ENCODE data around the gene ELP5.
"Not testable (repeated sequence)": the region's sequence is repeated elsewhere in the genome, so short reads cannot be mapped to it uniquely, and the experiment has no call there.

Gene ELP5

DNA sequence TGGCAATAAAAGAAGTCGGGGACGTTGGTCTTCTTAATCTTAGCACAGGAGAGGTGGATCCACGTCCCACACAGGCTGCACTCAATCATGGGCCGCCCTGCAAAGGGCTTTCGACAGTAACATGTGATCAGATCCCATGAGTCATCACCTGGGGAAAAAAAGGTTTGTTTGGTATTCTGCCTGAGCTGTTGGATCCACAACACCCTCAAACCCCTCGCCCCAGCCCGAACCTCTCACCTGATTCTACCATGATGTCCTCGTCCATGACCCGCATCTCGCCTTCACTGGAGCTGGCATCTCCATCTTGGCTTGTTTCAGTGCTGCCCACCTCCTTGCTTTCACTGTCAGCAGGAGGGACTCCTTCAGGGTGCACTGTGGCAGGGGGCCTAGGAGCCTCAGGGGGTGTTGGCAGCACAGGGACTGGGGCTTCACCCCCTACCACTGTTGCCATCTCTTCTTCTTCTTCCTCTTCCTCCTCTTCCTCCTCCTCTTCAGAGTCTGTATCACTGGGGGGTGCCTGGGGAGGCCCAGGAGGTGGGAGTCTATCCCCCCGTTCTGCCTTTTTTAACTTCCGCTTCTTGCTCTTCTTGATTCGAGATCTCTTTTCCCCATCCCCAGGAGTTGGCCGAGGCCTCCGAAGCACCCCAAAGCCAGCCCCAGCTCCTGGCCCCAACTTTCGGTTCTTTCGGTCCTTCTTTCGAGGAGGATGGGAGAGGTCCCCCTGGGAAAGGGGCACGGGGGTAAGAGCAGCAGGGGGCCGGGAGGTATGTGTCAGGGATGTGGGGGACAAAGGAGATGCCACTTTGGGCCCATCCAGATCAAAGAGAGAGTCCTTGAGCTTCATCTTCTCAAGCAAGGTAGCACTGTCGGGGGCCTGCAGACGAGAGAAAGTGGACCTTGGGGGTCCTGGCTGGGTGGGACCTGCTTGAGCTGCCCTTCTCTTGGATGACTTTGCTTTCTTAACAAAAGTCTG, 16.0 kb upstream of the ELP5 start:
- in situ Hi-C loops (cut with MboI; ENCODE audit: low sequenced_read_pairs): no loop called here

DNA sequence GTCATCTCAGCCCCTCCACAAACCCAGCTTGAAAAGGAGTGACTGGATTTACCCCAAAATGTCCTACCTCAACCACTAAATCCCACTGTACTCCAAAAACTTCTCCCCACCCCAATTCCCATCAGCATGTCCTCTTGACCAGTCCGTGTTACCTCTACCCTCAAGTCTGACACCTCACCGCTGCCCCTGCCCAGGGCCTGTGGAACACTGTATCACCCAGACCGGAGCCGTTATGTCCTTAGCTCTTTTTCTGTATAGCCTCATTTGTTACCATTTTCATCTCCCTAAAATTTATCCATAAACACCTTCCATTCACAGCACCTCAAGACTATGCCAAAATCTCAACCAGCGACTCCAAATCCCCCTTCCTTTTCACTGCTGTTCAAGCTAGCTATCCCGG, 15.2 kb upstream of the ELP5 start:
- in situ Hi-C loops (cut with MboI; ENCODE audit: low sequenced_read_pairs): no loop called here

DNA sequence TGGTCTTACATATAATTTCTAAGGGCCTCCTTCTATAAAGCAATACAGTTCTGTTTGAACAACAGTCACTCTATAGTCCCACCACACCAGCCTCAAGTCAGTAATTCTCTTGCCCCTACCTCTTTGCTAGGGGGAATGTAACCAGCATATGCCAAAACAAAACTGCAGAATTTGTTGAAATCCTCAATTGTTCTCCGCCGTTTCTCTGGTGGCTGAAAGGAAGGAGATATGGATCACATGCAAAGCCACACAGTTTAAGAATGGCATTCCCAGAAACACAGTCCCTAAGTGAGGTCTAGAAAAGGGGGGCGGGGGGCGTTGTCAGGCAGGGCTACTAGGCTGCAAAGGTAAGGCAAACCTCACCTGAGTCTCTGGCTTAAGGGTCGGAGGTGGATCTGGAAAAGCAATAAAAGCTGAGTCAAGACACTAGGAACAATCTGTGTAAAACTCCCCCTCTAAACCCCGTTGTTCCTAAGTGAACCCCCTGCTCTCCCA, 14.7 kb upstream of the ELP5 start:
- in situ Hi-C loops (cut with MboI; ENCODE audit: low sequenced_read_pairs): no loop called here

DNA sequence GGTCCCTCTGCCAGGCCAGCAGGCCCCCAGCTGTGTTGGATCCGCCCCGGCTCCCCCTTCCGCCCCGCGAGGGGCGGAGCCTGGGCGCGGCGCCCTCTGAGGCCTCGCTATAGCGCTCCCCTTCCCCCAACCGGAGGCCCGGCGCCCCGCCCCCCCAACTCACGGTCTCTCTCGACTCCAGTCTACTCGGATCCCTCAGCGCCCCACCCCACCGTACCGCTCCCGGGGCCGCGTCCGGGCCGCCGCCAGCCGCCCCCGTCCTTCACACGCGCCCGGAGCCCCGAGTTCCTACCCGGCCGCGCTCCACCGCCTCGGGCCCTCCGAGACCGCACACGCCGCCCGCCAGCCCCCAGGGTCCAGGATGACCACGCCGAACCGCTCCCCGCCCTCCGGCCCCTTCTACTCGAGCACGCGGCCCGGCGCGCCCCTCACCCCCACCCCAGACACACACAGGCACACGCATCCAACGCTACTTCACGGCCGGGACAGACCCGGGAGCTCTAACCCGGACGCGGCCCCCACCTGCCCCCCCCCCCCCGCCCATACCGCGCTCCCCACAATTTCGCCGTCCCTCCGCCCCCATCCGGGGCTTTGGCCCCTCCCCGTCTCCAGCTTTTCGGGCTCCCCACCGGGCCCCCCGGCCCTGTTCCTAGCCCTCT, 14.1 kb upstream of the ELP5 start:
- in situ Hi-C loops (cut with MboI; ENCODE audit: low sequenced_read_pairs): no loop called here

DNA sequence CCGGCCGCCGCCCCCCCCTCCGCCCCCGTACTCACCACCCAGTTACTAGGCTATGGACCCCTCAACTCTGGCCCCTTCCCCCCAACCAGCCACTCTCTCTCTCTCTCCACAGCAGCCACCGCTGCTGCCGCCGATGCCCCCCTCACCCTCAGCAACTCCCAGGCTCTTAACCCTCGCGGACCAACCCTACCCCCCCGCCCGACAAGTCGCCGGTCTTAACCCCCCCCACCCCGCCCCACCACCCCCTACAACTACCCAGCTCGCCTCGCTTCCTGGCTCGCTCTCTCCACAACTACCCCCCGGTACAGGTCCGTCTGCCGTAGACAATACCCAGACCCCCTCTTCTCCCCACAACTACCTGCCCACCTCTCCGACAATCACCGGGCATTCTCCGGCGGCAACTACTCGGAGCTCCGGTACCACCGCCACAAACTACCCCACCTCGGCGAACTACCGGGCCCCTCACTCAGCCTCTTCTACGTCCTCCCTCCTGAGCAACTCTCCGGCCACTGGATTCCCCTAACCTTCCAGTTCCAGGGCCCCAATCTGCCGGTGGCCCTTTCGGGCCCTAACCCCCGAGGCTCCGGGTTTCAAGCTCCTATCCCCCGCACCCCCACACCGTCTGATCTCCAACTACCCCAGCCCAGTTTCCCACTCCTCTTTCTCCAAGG, 13.5 kb upstream of the ELP5 start:
- in situ Hi-C loops (cut with MboI; ENCODE audit: low sequenced_read_pairs): no loop called here

DNA sequence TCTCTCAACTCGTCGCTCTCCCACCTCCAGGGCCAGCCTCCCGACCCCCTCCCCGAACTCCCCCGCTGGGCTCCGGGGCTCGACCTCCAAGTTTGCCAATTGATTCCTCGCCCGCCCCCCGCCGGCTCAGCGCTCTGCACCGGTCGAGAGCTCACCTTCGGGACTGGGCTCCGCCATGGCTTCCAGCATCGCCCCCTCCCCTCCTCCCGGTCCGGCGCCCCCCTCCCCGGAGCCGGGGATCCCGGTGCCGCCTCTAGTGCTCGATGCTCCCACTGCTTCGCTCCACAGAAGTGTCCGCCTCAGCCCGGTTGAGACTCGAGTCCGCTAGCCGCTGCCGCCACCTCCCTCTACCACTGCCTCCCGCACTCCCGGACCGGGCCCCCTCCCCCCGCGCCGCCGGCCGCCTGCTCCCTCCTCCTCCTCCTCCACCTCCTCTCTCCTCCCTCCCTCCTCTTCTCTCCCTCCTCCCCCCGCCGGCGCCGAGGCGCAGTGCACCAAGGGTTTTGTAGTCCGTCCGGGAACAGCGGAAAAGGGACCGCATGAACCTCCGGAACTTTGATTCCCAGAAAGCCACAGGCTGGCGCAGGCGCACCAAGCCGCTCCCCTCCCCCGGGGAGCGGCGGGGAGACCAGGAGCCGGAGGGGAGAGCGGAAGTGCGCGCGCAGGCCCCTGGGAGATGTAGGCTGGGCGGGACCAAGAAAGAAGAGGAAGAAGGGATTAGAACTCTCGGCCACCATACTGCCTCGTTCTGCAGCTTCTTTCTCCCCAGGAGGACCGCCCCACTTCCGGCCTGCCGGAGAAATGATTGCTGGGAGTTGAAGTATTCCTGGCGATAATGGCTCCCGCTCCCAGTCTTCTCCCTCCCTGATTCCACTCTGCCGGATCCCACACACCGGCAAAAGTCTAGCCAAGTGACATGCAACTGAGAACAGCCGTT, 12.7 kb upstream of the ELP5 start, which contains the start of gene PHF23:
PHF23 (minus strand) TSS at position 367 of the 937 bp plus-strand sequence; CDS start at position 189, 178 bp downstream.
- in situ Hi-C loops (cut with MboI; ENCODE audit: low sequenced_read_pairs): no loop called here

DNA sequence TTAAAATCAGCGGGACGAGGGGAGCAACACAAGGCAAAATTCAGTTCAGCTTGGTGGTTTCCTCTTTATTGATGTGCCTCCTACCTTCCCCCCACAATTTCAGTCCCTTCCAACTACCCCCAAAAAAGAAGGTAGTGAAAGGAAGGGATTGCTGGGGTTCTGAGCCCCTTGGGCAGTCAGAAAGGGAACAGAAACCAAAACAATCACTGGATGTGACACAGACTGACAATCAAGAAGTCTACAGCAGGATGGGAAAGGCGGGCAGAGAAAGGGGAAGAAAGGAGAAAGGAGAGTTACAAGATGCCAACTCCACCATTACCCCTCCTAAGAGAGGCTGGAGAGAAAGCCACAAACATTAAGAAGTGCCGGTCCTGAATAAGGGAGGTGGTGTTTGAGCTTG, 11.6 kb upstream of the ELP5 start:
- in situ Hi-C loops (cut with MboI; ENCODE audit: low sequenced_read_pairs): no loop called here

DNA sequence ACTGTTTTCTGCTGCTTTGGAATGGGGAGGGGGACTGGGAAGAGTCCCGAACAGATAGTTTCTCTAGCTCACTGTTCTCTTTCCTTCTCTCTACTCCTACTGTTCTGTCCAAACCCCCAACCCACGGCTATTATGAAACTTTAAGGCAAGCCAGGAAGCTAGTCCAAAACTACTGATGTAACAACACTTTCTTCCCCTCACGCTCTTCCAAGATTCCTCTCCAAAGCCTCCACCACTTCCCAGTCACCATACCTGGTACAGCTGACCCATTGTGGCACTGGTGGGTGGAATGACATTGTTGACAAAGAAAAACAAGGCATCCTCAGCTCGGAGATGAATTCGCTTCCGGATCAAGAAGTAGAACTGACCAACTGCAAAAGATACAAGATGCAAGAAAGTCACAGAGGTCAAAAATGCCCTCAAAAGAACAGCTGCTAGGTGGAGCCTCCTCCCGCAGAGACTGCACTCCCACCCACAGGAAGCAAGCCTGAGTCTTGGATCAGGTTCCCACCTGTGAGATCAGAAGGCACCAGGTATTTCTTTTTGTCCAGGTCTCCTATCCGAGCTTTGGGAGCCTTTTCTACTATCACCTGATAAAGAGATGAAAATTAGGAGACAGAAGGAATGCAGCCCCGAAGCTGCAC, 10.8 kb upstream of the ELP5 start:
- in situ Hi-C loops (cut with MboI; ENCODE audit: low sequenced_read_pairs): no loop called here

DNA sequence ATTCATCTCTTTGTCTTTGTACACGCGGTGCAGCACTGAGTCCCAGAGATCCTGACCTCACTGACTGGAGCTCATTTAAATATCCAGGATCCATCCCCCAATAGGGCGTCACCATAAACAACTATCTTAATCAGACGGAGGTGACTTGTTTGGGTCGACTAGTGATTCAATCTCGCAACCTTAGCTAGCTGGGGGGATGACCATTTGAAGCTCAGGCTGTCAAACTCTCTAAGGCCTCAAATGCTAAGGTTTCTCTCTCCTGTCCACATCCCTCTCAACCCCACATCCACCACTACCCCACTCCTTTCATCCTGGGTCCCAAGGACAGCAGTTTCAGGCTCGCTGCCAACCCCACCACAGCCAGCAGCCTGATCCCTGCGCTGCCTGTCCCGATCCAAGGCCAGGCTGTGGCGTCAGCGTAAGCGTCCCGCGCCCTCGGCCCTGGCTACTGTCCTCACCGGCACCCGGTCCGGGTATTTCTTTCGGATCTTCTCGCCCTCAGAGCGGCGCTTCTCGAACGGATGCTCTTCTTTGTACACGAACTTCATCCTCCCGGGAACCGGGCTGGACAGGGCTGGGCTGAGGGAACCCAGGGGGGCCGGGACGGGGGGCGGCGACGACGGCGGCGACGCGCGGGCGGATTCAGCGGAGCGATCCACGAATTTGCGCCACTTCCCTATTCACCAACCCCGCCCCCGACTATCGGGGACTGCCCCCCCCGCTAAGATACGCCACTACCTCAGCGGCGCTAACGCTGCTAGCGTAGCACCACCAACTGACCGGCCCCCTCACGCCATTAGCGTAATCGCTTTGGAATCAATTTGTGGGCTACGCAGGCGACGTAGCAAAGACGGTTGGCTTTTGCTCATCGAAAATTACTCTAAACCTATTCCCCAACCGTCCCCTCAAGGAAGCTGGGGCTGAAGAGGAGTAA, 10.0 kb upstream of the ELP5 start, which contains the start of gene GABARAP:
GABARAP (minus strand) TSS at position 667 of the 934 bp plus-strand sequence; CDS start at position 548, 119 bp downstream.
- in situ Hi-C loops (cut with MboI; ENCODE audit: low sequenced_read_pairs): no loop called here

DNA sequence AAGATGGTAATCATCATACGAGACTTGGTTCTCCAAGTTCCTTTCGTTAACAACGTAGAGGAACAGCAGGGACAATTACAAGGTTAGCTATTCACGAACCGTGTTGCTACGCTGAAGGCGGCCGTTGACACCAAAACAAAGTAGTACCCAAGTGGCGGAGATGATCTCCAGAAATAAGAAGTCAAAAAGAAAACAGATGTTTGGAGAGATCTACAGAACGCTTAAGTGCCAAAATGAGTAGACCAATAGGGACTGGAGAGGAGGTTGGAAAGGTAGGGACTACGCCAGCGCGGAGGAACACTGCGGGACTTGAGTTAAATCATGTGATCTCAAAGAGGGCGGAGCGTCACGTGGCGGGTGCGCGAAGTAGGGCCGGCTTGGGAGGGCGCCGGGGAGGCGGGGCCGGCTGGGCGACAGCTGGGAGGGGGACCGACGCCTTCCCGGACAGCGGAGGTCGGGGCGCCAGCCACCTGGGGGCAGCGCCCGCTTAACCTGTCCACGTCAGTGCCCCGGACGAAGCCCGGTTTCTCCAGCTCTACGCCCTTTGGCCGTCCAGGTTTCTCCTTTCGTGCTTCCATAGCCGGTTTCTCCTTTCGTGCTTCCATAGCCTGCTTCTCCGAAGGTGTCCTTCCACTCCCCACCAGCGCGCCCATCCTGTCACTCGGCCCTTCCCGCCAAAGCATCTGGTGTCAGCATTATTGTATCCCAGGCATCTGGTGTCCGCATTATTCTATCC, 9.1 kb upstream of the ELP5 start:
- in situ Hi-C loops (cut with MboI; ENCODE audit: low sequenced_read_pairs): no loop called here

DNA sequence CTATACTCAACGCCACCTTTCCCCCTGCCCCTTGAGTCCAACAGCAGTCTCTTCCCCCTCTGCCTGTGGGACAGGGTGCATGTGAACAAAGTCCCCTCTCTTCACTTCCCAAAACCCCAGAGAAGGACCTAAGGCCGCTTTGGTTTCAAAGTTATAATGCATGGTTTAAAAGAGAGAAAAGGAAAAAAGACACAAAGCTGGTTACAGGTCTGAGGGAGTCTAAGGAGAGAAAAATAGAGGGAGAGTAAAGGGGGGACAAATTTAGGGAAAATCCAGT, 8.6 kb upstream of the ELP5 start:
- in situ Hi-C loops (cut with MboI; ENCODE audit: low sequenced_read_pairs): no loop called here

DNA sequence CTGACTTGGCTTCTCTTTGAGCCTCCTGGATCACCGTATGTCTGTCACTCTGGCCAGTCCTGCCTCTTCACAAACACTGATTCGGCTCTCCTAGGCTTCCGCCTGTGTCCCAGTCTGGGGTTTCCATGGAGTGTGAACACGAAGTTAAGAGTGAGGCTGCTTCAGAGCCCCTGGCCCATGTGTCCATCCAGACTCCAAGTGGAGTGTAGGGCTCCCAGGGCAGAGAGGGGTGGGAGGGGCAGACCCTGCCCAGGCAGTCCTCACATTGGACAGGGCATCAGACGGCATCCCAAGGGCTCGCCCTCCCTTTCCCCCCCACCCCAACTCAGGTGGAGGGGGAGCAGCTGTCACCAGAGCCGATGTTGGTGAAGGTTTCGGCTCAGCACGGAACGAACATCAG, 8.2 kb upstream of the ELP5 start:
- in situ Hi-C loops (cut with MboI; ENCODE audit: low sequenced_read_pairs): not testable (repeated sequence)

DNA sequence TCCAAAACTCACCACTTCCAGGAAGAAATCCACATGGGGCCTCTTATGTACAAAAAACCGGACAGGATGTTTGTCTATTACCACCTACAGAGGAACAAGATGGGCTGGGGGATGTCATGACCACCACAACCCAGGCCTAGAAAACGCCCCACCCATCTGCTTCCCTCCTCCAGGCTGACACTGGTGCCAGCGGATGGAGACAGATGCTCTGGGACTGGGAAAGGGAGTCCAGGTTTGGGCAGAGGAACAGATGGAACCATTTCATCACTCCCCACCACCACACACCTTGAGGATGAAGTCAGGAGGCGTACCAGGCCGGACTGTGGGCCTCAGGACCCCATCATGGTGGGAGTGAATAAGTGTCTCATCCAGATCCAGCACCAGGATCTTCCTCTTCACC, 5.2 kb upstream of the ELP5 start:
- in situ Hi-C loops (cut with MboI; ENCODE audit: low sequenced_read_pairs): no loop called here

DNA sequence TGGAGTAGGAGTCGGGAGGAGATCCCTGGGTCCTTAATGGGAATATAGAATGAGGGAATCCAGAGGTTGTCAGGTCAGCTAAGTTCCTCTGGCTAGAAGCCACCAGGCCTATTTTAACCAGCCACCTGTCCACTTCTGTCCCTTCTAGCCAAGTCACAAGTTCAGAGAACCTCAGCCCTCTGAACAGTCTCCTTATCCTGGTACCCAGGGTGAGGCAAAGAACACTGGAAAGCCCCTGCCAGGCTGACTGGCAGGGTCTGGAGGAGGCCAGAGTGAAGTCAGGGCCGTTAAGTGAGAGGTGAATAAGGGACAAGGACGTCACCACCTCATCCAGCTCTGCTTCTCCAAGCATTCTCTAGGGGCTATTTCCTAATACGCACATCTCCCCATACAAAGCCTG, 3.2 kb upstream of the ELP5 start:
- in situ Hi-C loops (cut with MboI; ENCODE audit: low sequenced_read_pairs): no loop called here

DNA sequence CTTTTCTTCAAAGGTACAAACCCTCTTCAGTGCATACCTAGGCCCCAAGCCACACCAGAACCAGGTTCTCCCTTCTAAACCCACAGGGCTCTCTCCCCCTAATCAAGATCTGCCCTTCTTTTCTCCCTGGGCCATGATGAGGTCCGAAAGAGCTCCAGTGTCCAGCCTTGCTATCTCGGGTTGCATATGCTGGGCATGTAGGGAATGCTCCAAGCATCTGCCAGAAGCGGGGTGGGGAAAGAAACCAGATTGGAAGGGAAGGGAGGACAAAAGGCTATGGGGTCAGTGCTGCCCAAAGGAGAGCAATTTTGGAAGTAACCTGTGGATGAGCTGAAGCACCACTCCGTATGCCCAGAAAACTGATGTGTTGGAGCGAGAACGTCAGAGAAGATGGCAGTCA, 2.8 kb upstream of the ELP5 start:
- in situ Hi-C loops (cut with MboI; ENCODE audit: low sequenced_read_pairs): no loop called here

DNA sequence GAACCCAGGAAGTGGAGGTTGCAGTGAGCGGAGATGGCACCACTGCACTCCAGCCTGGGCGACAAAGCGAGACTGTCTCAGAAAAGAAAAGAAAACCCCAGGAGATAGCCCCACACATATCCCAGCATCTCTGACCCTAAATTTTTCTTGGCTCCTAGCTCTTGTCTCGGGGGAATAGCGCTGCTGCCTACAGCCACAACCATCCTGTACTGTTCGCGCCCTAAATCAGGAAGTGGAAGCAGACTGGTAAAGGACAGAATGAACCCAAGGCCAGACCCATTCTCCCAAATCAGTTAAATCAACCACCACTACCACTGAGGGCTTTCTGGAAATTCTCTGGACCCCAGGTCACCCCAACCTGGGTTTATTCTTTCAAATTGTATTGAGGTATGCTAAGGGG, 2.2 kb upstream of the ELP5 start:
- in situ Hi-C loops (cut with MboI; ENCODE audit: low sequenced_read_pairs): no loop called here

DNA sequence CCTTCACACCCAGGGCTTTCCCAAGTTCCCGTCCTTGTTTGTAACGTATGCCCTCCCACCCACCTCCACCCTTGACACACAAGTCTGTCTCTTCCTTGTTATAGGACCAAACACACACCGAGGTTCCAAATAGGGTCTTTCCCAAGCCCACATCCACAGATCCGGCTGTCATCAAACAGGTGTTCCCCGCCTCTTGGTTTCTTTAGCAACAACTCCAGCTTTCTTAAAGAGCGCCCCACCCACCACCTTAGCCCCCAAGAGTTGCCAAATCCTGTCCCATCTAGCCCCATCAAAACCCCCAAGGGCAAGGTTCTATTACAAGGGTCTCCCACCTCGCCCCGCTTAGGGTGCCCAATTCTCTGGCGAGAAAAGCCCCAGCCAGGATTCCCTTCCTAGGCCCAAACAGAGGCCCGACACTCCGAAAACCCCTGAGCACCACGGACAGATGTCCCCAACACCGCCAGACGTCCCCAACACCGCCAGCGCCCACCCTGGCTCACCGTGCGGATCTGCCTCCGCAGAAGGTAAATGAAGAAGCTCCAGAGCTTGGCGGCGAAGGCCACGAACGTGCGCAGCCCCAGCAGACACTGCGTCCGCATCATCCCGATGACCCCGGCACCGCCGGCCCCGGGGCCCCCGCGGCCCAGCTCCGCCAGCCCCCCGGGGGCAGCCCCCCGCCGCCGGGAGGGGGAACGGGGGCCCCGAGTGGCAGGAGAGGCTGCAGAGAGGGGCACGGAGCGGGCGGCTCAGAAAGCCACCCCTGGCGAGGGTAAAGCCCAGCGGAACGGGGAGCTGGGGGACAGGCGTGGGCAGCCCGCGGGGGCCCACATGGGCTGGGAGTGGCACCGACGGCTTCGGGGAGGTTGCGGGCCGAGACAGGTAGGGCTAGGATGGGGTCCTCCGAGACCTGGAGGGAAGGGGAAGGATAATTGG, 1.1 kb upstream of the ELP5 start:
- in situ Hi-C loops (cut with MboI; ENCODE audit: low sequenced_read_pairs): no loop called here

Measured in HL-60/S4 treated with retinoic acid at 250 ng/mL for 4 days and 3 days (cell line).